GM12872 (cell line): Measurements from ENCODE around the gene USP33.

Experiments used
- TF ChIP-seq, protein P1 (sequence below): IDR thresholded peaks from 3 replicates; pipeline ENCODE4 v1.5.1; 2011; ENCODE audit warnings: low read depth, mild to moderate bottlenecking, low read length, moderate library complexity; ENCODE audit not compliant: insufficient read depth

USP33 gene

GRCh38 chr1:77756052-77756754, 3.4 kb downstream of the USP33 start:
- TF ChIP-seq, protein P1, sequence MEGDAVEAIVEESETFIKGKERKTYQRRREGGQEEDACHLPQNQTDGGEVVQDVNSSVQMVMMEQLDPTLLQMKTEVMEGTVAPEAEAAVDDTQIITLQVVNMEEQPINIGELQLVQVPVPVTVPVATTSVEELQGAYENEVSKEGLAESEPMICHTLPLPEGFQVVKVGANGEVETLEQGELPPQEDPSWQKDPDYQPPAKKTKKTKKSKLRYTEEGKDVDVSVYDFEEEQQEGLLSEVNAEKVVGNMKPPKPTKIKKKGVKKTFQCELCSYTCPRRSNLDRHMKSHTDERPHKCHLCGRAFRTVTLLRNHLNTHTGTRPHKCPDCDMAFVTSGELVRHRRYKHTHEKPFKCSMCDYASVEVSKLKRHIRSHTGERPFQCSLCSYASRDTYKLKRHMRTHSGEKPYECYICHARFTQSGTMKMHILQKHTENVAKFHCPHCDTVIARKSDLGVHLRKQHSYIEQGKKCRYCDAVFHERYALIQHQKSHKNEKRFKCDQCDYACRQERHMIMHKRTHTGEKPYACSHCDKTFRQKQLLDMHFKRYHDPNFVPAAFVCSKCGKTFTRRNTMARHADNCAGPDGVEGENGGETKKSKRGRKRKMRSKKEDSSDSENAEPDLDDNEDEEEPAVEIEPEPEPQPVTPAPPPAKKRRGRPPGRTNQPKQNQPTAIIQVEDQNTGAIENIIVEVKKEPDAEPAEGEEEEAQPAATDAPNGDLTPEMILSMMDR: no peak

DNA sequence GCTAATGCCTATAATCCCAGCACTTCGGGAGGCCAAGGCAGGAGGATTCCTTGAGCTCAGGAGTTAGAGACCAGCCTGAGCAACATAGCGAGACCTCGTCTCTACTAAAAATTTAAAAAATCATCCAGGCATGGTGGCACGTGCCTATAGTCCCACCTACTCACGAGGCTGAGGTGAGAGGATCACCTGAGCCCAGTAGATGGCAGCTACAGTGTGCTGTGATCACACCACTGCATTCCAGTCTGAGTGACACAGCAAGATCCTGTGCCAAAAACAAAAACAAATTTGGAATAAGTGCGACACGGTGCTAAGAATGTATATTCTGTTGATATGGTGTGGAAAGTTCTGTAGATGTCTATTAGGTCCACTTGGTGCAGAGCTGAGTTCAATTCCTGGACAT, 15.1 kb downstream of the USP33 start:
- TF ChIP-seq, protein P1: no peak

DNA sequence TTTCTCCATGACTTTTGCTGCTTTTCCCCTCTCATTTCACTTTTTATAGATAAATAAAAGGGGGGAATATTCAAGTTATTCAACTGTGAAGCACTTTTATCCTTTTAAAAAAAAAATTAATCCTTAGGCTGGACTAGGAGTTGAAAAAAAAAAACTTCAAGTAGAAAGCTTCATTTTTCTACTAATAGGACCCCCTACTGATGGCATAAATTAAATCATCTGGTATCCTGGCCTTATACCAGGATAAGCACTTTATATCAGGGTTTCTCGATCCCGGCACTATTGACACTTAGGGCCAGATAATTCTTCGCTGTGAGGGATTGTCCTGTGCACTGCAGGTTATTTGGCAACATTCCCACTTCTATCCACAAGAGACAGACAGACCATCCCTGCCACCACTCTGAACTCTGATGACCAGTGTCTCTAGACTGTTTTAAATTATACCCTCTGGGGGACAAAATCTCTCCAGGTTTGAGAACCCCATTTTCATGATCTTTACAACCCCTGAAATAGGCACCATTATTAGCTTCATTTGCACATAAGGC, 17.6 kb downstream of the USP33 start:
- TF ChIP-seq, protein P1: no peak

GRCh38 chr1:77741316-77741715, 18.3 kb downstream of the USP33 start:
- TF ChIP-seq, protein P1: no peak

DNA sequence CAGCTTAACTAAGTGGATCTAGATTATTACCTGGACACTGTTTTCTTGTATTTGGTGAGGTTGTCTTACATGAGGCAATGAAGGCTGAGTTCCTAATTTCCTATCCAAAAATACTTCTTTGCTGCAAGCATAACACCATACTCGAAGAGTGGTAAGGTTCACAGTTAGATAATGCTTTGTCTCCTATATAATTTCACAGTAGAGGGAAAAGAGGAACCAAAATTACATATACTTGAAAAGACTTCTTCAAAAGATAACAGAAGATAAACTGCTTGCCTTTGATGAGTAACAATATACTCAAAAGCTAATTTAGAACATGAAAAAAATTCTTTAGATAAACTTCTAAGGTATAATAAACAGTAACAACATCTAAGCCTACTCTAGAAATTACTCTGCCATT, 20.4 kb downstream of the USP33 start:
- TF ChIP-seq, protein P1: no peak

DNA sequence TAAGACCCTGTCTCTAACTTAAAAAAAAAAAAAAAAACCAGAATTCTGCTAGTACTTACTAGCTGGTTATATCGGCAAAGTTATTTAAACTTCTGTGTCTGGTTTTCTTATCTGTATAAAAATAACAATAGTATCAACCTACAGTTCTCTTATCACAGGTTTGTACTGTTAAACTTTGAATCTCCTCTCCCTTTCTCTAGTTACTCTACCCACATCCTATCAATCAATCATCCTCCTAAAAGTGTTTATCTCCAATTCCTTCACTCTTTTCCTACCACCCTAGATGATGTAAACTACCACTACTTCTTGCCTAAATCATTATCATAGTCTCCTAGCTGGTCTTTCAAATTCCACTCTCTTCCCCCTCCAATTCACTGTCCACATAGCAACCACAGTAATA, 27.6 kb downstream of the USP33 start:
- TF ChIP-seq, protein P1: no peak

DNA sequence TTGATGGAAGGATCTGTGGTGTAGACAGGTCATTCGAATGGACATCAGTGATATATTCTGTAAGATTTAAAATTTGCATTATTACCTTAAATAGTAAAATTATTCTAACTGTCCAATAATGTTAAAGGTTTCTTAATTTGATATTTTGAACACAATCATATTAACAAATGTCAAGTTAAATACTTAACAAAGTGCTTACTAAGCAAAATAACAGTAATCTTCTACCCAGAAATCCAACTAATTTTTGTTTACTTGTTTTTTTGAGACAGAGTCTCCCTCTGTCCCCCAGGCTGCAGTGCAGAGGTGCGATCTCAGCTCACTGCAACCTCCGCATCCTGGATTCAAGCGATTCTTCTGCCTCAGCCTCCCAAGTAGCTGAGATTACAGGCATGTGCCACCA, 33.9 kb downstream of the USP33 start:
- TF ChIP-seq, protein P1: no peak
